Endothelial cell of umbilical vein (primary cell): ENCODE data around the gene DNAAF5. TPM values are rescaled to one million over a fixed set of nuclear protein-coding genes. Genes with fewer than 3 reads are reported as not detected.

Experiments used
- BruUV-seq: library from RNA; stranded (reverse); fragments of 400-500 nt; replicated peaks from 2 replicates; lab custom pipeline; 2021; lab: Mats Ljungman, UMichigan
- CTCF ChIA-PET: fragments of 300-600, 350-600 bp; sonication (Branson Sonifier 250); formaldehyde crosslinking; loops from one replicate; lab custom pipeline; 2021; ENCODE audit warnings: antibody characterized with exemption, inconsistent platforms; lab: Charles Lee
- POLR2A ChIA-PET: fragments of 300-600, 350-600 bp; sonication (Branson Sonifier 250); formaldehyde crosslinking; loops from one replicate; lab custom pipeline; 2021; ENCODE audit warnings: antibody characterized with exemption, inconsistent platforms; lab: Charles Lee
- DNase-seq: peaks from one replicate; pipeline ENCODE4 v3.0.0-alpha.2; 2011; ENCODE audit warnings: low read depth, low spot score
- FAIRE-seq: peaks from 2 replicates; lab custom pipeline; 2011; peaks lifted over from hg19 to GRCh38; lab: Jason Lieb, UNC
- H2AFZ ChIP-seq: 2 replicates; pipeline ENCODE4 v1.6.0; 2012; ENCODE audit warnings: low read depth, low read length, control low read depth, inconsistent platforms
- H3K27ac ChIP-seq: 2 replicates; pipeline ENCODE4 v1.5.1; 2011; ENCODE audit warnings: low read depth, mild to moderate bottlenecking, control low read depth, low read length, moderate library complexity; ENCODE audit not compliant: insufficient read depth
- H3K27me3 ChIP-seq, 2 experiments: 2 replicates each; pipeline versions ENCODE4 v1.6.0 to v1.6.1; 2011; ENCODE audit warnings: low read length in 2 of 2, mixed read lengths in 1 of 2; ENCODE audit not compliant: control insufficient read depth in 2 of 2, insufficient read depth in 2 of 2
- H3K36me3 ChIP-seq, 2 experiments: 2 replicates in 1 of 2; 3 replicates in 1 of 2; pipeline ENCODE4 v1.5.1; 2011; ENCODE audit warnings: low read length in 2 of 2, mild to moderate bottlenecking in 1 of 2, moderate library complexity in 1 of 2; ENCODE audit not compliant: control insufficient read depth in 2 of 2, insufficient read depth in 2 of 2; ENCODE audit errors: extremely low read depth in 1 of 2
- H3K4me1 ChIP-seq: 3 replicates; pipeline ENCODE4 v1.5.1; 2011; ENCODE audit warnings: mild to moderate bottlenecking, low read length; ENCODE audit not compliant: control insufficient read depth, insufficient read depth; ENCODE audit errors: extremely low read depth
- H3K4me2 ChIP-seq: 2 replicates; pipeline ENCODE4 v1.6.1; 2011; ENCODE audit warnings: low read length, control low read depth, mixed read lengths; ENCODE audit not compliant: insufficient read depth
- H3K4me3 ChIP-seq, 3 experiments: fragments of 200-600 bp in 1 of 3; sonication (generic), shearing (Covaris generic) in 1 of 3; replicated peaks in 1 of 3; 2 replicates each; pipeline ENCODE4 v1.5.1; 2011 to 2016; ENCODE audit warnings: control low read depth in 3 of 3, low read length in 3 of 3, mild to moderate bottlenecking in 2 of 3, inconsistent platforms in 1 of 3, low read depth in 1 of 3, moderate library complexity in 1 of 3; ENCODE audit not compliant: insufficient read depth in 1 of 3
- H3K79me2 ChIP-seq: 2 replicates; pipeline ENCODE4 v1.6.0; 2012; ENCODE audit warnings: low read length, inconsistent platforms; ENCODE audit not compliant: control insufficient read depth, insufficient read depth
- H3K9ac ChIP-seq: replicated peaks from 2 replicates; pipeline ENCODE3; 2011; ENCODE audit warnings: low read length, control low read depth; ENCODE audit not compliant: insufficient read depth; ENCODE audit errors: extremely low read depth
- H3K9me1 ChIP-seq: replicated peaks from 3 replicates; pipeline ENCODE4 v1.6.0; 2011; ENCODE audit warnings: mild to moderate bottlenecking, low read length; ENCODE audit not compliant: control insufficient read depth, insufficient read depth; ENCODE audit errors: extremely low read depth
- H3K9me3 ChIP-seq: replicated peaks from 2 replicates; pipeline ENCODE4 v1.5.1; 2012; ENCODE audit warnings: low read length, inconsistent platforms; ENCODE audit not compliant: control insufficient read depth, insufficient read depth
- H4K20me1 ChIP-seq: replicated peaks from 2 replicates; pipeline ENCODE3; 2011; ENCODE audit warnings: mild to moderate bottlenecking, low read length; ENCODE audit not compliant: control insufficient read depth, insufficient read depth; ENCODE audit errors: extremely low read depth
- EZH2 ChIP-seq: IDR thresholded peaks from 2 replicates; pipeline ENCODE4 v1.6.1; 2012; ENCODE audit warnings: borderline replicate concordance, low read depth, mild to moderate bottlenecking, moderate library complexity, low read length, inconsistent platforms; ENCODE audit not compliant: severe bottlenecking
- FOS ChIP-seq: IDR thresholded peaks from 2 replicates; pipeline ENCODE4 v1.6.1; 2011; ENCODE audit warnings: mild to moderate bottlenecking, low read length, moderate library complexity, borderline replicate concordance; ENCODE audit not compliant: insufficient read depth
- GATA2 ChIP-seq: IDR thresholded peaks from 2 replicates; pipeline ENCODE4 v1.7.0; 2011; ENCODE audit warnings: low read depth, mild to moderate bottlenecking, moderate library complexity, mixed read lengths, low read length; ENCODE audit not compliant: insufficient read length, insufficient read depth
- JUN ChIP-seq: IDR thresholded peaks from 2 replicates; pipeline ENCODE4 v1.6.1; 2011; ENCODE audit warnings: borderline replicate concordance, low read depth; ENCODE audit not compliant: insufficient read length, insufficient read depth
- MYC ChIP-seq: IDR thresholded peaks from one replicate; pipeline ENCODE4 v1.6.1; 2011; ENCODE audit warnings: mild to moderate bottlenecking, low read depth, low read length
- POLR2A ChIP-seq: IDR thresholded peaks from 2 replicates; pipeline ENCODE4 v1.6.1; 2012; ENCODE audit warnings: low read depth, mild to moderate bottlenecking, control low read depth, low read length
- POLR2AphosphoS5 ChIP-seq: IDR thresholded peaks from 2 replicates; pipeline ENCODE4 v1.6.1; 2012; ENCODE audit warnings: low read depth, mild to moderate bottlenecking, control low read depth, low read length, moderate library complexity; ENCODE audit not compliant: insufficient read depth
- dilution Hi-C: fragments of 300-500 bp; cut with MboI; formaldehyde crosslinking; loops from one replicate; pipeline ENCODE4 v1.15.0; 2019; ENCODE audit warnings: low sequenced_read_pairs; ENCODE audit not compliant: extremely low pct_ligation_motif_present
- intact Hi-C: fragments of 100-400 bp; cut with micrococcal nuclease; formaldehyde crosslinking; loops from one replicate; pipeline ENCODE4 v1.10.0; 2022
- polyA plus RNA-seq, 4 experiments: library from polyadenylated mRNA; depleted of rRNA in 3 of 4; stranded (reverse) in 3 of 4; unstranded in 1 of 4; fragments of >200 nt; gene quantifications; 2 replicates each; pipeline versions ENCODE4 v1.2.1 to v1.2.3, GENCODE V29; 2011 to 2012; ENCODE audit warnings: missing spikeins in 1 of 4
- total RNA-seq: library from RNA; stranded (reverse); gene quantifications from 2 replicates; pipeline ENCODE4 v1.2.3, GENCODE V29; 2021
- TF ChIP-seq, protein P1 (sequence below): IDR thresholded peaks from 2 replicates; pipeline ENCODE4 v1.6.1; 2011; ENCODE audit not compliant: insufficient read depth, insufficient read length
- TF ChIP-seq, protein P2 (sequence below), 2 donors: IDR thresholded peaks; 1 replicate in 1 of 2; 2 replicates in 1 of 2; pipeline ENCODE4 v1.5.1; 2011; ENCODE audit warnings: low read length in 2 of 2, mild to moderate bottlenecking in 2 of 2, moderate library complexity in 2 of 2, control low read depth in 1 of 2, inconsistent platforms in 1 of 2, low read depth in 1 of 2; ENCODE audit not compliant: insufficient read depth in 1 of 2; ENCODE audit errors: extremely low read depth in 1 of 2

DNAAF5 gene
- total and polyA plus RNA-seq, 2 donors (not counting 3 experiments of a cell fraction or from before 2014, with no cell fraction given): 49.3 to 65.5 TPM

DNA sequence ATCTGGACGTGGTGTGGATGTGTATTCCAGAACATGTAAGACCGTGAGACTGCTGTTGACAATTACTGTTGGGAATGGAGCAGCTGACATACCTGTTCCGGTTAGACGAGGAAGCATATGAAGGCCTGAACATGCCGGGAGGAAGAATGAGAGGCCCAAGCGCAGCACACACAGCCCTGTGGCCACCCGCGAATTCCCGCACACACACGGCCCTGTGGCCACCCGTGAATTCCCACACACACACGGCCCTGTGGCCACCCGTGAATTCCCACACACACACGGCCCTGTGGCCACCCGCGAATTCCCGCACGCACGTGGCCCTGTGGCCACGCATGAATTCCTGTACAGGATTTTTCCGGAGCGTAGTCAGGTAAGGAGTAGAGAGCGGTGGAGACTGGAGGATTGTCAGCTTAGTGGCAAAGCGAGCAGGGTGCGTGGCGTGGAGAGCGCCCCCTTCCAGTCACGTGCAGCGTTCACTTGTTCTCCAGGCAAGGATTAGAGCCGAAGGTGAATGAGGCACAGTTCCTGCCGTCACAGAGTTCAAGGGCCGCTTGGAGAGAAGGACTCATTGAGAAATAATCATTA lies 96.3 kb downstream of the DNAAF5 start:
- no peak overlapping the region for H3K4me3 ChIP-seq
- CTCF ChIA-PET: interaction anchor here (1.3 kb wide), 1 partner anchor 10 kb away, joined by 4 read pairs; no protein-coding TSS in a partner anchor
- no peak overlapping the region for H3K4me2 ChIP-seq
- intact Hi-C loops: no loop called here
- BruUV-seq: no TSS peak
- POLR2A ChIA-PET: no interaction called here
- no peak overlapping the region for H3K27ac ChIP-seq
- no peaks in the 10 kb centered on the region for H3K9me3 ChIP-seq
- no peaks in the 10 kb centered on the region for H4K20me1 ChIP-seq
- no peak for TF ChIP-seq POLR2A
- no peak for TF ChIP-seq EZH2
- TF ChIP-seq JUN: no peak
- TF ChIP-seq POLR2AphosphoS5: no peak
- no peak for TF ChIP-seq FOS
- TF ChIP-seq, protein P1, sequence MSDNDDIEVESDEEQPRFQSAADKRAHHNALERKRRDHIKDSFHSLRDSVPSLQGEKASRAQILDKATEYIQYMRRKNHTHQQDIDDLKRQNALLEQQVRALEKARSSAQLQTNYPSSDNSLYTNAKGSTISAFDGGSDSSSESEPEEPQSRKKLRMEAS: no peak
- TF ChIP-seq, protein P2, sequence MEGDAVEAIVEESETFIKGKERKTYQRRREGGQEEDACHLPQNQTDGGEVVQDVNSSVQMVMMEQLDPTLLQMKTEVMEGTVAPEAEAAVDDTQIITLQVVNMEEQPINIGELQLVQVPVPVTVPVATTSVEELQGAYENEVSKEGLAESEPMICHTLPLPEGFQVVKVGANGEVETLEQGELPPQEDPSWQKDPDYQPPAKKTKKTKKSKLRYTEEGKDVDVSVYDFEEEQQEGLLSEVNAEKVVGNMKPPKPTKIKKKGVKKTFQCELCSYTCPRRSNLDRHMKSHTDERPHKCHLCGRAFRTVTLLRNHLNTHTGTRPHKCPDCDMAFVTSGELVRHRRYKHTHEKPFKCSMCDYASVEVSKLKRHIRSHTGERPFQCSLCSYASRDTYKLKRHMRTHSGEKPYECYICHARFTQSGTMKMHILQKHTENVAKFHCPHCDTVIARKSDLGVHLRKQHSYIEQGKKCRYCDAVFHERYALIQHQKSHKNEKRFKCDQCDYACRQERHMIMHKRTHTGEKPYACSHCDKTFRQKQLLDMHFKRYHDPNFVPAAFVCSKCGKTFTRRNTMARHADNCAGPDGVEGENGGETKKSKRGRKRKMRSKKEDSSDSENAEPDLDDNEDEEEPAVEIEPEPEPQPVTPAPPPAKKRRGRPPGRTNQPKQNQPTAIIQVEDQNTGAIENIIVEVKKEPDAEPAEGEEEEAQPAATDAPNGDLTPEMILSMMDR (IDR thresholded peaks at IDR 0.05; ENCODE audit: extremely low read depth in 1 of 2, insufficient read depth in 1 of 2, low read depth in 1 of 2, low read length in 2 of 2): no peak
- no peak for TF ChIP-seq MYC
- no peak for TF ChIP-seq GATA2
- DNase-seq (no peak), FAIRE-seq (no peak)
- dilution Hi-C loops: no loop called here
- no peak overlapping the region for H3K9ac ChIP-seq
- peaks cover 3% of the 10 kb centered on the region for H3K4me1 ChIP-seq
- peaks cover 86% of the 10 kb centered on the region for H3K79me2 ChIP-seq
- H3K27me3 ChIP-seq: no peaks in the 10 kb centered on the region
- no peak overlapping the region for H2AFZ ChIP-seq
- H3K36me3 ChIP-seq: peaks cover 0 to 2% of the 10 kb centered on the region in 2 experiments
- no peaks in the 10 kb centered on the region for H3K9me1 ChIP-seq
